Endothelial cell of umbilical vein (primary cell): Measurements from ENCODE around the gene PRDM12. TPM values are rescaled to one million over a fixed set of nuclear protein-coding genes. Genes with fewer than 3 reads are reported as not detected.

Experiments
- BruUV-seq: library from RNA; stranded (reverse); fragments of 400-500 nt; replicated peaks from 2 replicates; lab custom pipeline; 2021; lab: Mats Ljungman, UMichigan
- CTCF ChIA-PET: fragments of 300-600, 350-600 bp; sonication (Branson Sonifier 250); formaldehyde crosslinking; loops from one replicate; lab custom pipeline; 2021; ENCODE audit warnings: antibody characterized with exemption, inconsistent platforms; lab: Charles Lee
- POLR2A ChIA-PET: fragments of 300-600, 350-600 bp; sonication (Branson Sonifier 250); formaldehyde crosslinking; loops from one replicate; lab custom pipeline; 2021; ENCODE audit warnings: antibody characterized with exemption, inconsistent platforms; lab: Charles Lee
- DNase-seq: peaks from one replicate; pipeline ENCODE4 v3.0.0-alpha.2; 2011; ENCODE audit warnings: low read depth, low spot score
- FAIRE-seq: peaks from 2 replicates; lab custom pipeline; 2011; peaks lifted over from hg19 to GRCh38; lab: Jason Lieb, UNC
- H2AFZ ChIP-seq: 2 replicates; pipeline ENCODE4 v1.6.0; 2012; ENCODE audit warnings: low read depth, low read length, control low read depth, inconsistent platforms
- H3K27ac ChIP-seq: 2 replicates; pipeline ENCODE4 v1.5.1; 2011; ENCODE audit warnings: low read depth, mild to moderate bottlenecking, control low read depth, low read length, moderate library complexity; ENCODE audit not compliant: insufficient read depth
- H3K27me3 ChIP-seq, 2 experiments: 2 replicates each; pipeline versions ENCODE4 v1.6.0 to v1.6.1; 2011; ENCODE audit warnings: low read length in 2 of 2, mixed read lengths in 1 of 2; ENCODE audit not compliant: control insufficient read depth in 2 of 2, insufficient read depth in 2 of 2
- H3K36me3 ChIP-seq, 2 experiments: 2 replicates in 1 of 2; 3 replicates in 1 of 2; pipeline ENCODE4 v1.5.1; 2011; ENCODE audit warnings: low read length in 2 of 2, mild to moderate bottlenecking in 1 of 2, moderate library complexity in 1 of 2; ENCODE audit not compliant: control insufficient read depth in 2 of 2, insufficient read depth in 2 of 2; ENCODE audit errors: extremely low read depth in 1 of 2
- H3K4me1 ChIP-seq: 3 replicates; pipeline ENCODE4 v1.5.1; 2011; ENCODE audit warnings: mild to moderate bottlenecking, low read length; ENCODE audit not compliant: control insufficient read depth, insufficient read depth; ENCODE audit errors: extremely low read depth
- H3K4me2 ChIP-seq: 2 replicates; pipeline ENCODE4 v1.6.1; 2011; ENCODE audit warnings: low read length, control low read depth, mixed read lengths; ENCODE audit not compliant: insufficient read depth
- H3K4me3 ChIP-seq, 3 experiments: fragments of 200-600 bp in 1 of 3; sonication (generic), shearing (Covaris generic) in 1 of 3; replicated peaks in 1 of 3; 2 replicates each; pipeline ENCODE4 v1.5.1; 2011 to 2016; ENCODE audit warnings: control low read depth in 3 of 3, low read length in 3 of 3, mild to moderate bottlenecking in 2 of 3, inconsistent platforms in 1 of 3, low read depth in 1 of 3, moderate library complexity in 1 of 3; ENCODE audit not compliant: insufficient read depth in 1 of 3
- H3K79me2 ChIP-seq: 2 replicates; pipeline ENCODE4 v1.6.0; 2012; ENCODE audit warnings: low read length, inconsistent platforms; ENCODE audit not compliant: control insufficient read depth, insufficient read depth
- H3K9ac ChIP-seq: replicated peaks from 2 replicates; pipeline ENCODE3; 2011; ENCODE audit warnings: low read length, control low read depth; ENCODE audit not compliant: insufficient read depth; ENCODE audit errors: extremely low read depth
- H3K9me1 ChIP-seq: replicated peaks from 3 replicates; pipeline ENCODE4 v1.6.0; 2011; ENCODE audit warnings: mild to moderate bottlenecking, low read length; ENCODE audit not compliant: control insufficient read depth, insufficient read depth; ENCODE audit errors: extremely low read depth
- H3K9me3 ChIP-seq: replicated peaks from 2 replicates; pipeline ENCODE4 v1.5.1; 2012; ENCODE audit warnings: low read length, inconsistent platforms; ENCODE audit not compliant: control insufficient read depth, insufficient read depth
- H4K20me1 ChIP-seq: replicated peaks from 2 replicates; pipeline ENCODE3; 2011; ENCODE audit warnings: mild to moderate bottlenecking, low read length; ENCODE audit not compliant: control insufficient read depth, insufficient read depth; ENCODE audit errors: extremely low read depth
- CTCF ChIP-seq, 2 donors: IDR thresholded peaks; 1 replicate in 1 of 2; 2 replicates in 1 of 2; pipeline ENCODE4 v1.5.1; 2011; ENCODE audit warnings: low read length in 2 of 2, mild to moderate bottlenecking in 2 of 2, moderate library complexity in 2 of 2, control low read depth in 1 of 2, inconsistent platforms in 1 of 2, low read depth in 1 of 2; ENCODE audit not compliant: insufficient read depth in 1 of 2; ENCODE audit errors: extremely low read depth in 1 of 2
- EZH2 ChIP-seq: IDR thresholded peaks from 2 replicates; pipeline ENCODE4 v1.6.1; 2012; ENCODE audit warnings: borderline replicate concordance, low read depth, mild to moderate bottlenecking, moderate library complexity, low read length, inconsistent platforms; ENCODE audit not compliant: severe bottlenecking
- FOS ChIP-seq: IDR thresholded peaks from 2 replicates; pipeline ENCODE4 v1.6.1; 2011; ENCODE audit warnings: mild to moderate bottlenecking, low read length, moderate library complexity, borderline replicate concordance; ENCODE audit not compliant: insufficient read depth
- GATA2 ChIP-seq: IDR thresholded peaks from 2 replicates; pipeline ENCODE4 v1.7.0; 2011; ENCODE audit warnings: low read depth, mild to moderate bottlenecking, moderate library complexity, mixed read lengths, low read length; ENCODE audit not compliant: insufficient read length, insufficient read depth
- JUN ChIP-seq: IDR thresholded peaks from 2 replicates; pipeline ENCODE4 v1.6.1; 2011; ENCODE audit warnings: borderline replicate concordance, low read depth; ENCODE audit not compliant: insufficient read length, insufficient read depth
- MYC ChIP-seq: IDR thresholded peaks from one replicate; pipeline ENCODE4 v1.6.1; 2011; ENCODE audit warnings: mild to moderate bottlenecking, low read depth, low read length
- POLR2A ChIP-seq: IDR thresholded peaks from 2 replicates; pipeline ENCODE4 v1.6.1; 2012; ENCODE audit warnings: low read depth, mild to moderate bottlenecking, control low read depth, low read length
- POLR2AphosphoS5 ChIP-seq: IDR thresholded peaks from 2 replicates; pipeline ENCODE4 v1.6.1; 2012; ENCODE audit warnings: low read depth, mild to moderate bottlenecking, control low read depth, low read length, moderate library complexity; ENCODE audit not compliant: insufficient read depth
- dilution Hi-C: fragments of 300-500 bp; cut with MboI; formaldehyde crosslinking; loops from one replicate; pipeline ENCODE4 v1.15.0; 2019; ENCODE audit warnings: low sequenced_read_pairs; ENCODE audit not compliant: extremely low pct_ligation_motif_present
- intact Hi-C: fragments of 100-400 bp; cut with micrococcal nuclease; formaldehyde crosslinking; loops from one replicate; pipeline ENCODE4 v1.10.0; 2022
- polyA plus RNA-seq, 4 experiments: library from polyadenylated mRNA; depleted of rRNA in 3 of 4; stranded (reverse) in 3 of 4; unstranded in 1 of 4; fragments of >200 nt; gene quantifications; 2 replicates each; pipeline versions ENCODE4 v1.2.1 to v1.2.3, GENCODE V29; 2011 to 2012; ENCODE audit warnings: missing spikeins in 1 of 4
- total RNA-seq: library from RNA; stranded (reverse); gene quantifications from 2 replicates; pipeline ENCODE4 v1.2.3, GENCODE V29; 2021

PRDM12 gene
- total and polyA plus RNA-seq, 2 donors (not counting 3 experiments of a cell fraction or from before 2014, with no cell fraction given), result not detected

GRCh38 chr9:130689937-130690700 lies 25.7 kb downstream of the PRDM12 start:
- peak; percentile 75 for DNase-seq
- H3K9me3 ChIP-seq, result no peaks in the 10 kb centered on the region
- dilution Hi-C loops (loop anchor here (25.0 kb wide), 1 partner anchor 172 kb away; no protein-coding TSS in a partner anchor), intact Hi-C loops (no loop called here)
- no peak overlapping the region for H3K9ac ChIP-seq
- no peaks in the 10 kb centered on the region for H4K20me1 ChIP-seq
- peaks cover 2 to 3% of the 10 kb centered on the region in 2 experiments for H3K27me3 ChIP-seq
- peak; percentile 63 for FAIRE-seq
- H3K4me3 ChIP-seq, result no peak overlapping the region
- H2AFZ ChIP-seq, result peak overlapping the region; percentile 38
- no peaks in the 10 kb centered on the region for H3K9me1 ChIP-seq
- H3K79me2 ChIP-seq, result peaks cover 15% of the 10 kb centered on the region
- H3K4me2 ChIP-seq, result no peak overlapping the region
- ChIA-PET POLR2A (interaction anchor here (0.6 to 0.7 kb wide), 2 partner anchors 86 to 111 kb away, joined by 3 read pairs; partner anchors contain the start of gene FUBP3), CTCF (interaction anchor here (1.0 to 1.3 kb wide), 2 partner anchors 11 to 229 kb away, joined by 4 to 5 read pairs; no protein-coding TSS in a partner anchor)
- no TSS peak for BruUV-seq
- peaks cover 0 to under 1% of the 10 kb centered on the region in 2 experiments for H3K36me3 ChIP-seq
- TF ChIP-seq GATA2, result no peak
- peaks cover 9% of the 10 kb centered on the region for H3K4me1 ChIP-seq
- no peak overlapping the region for H3K27ac ChIP-seq

GRCh38 chr9:130692321-130692720 lies 27.9 kb downstream of the PRDM12 start:
- Histone ChIP-seq H3K4me3 (peak overlapping the region in 2 of 3 experiments; percentile 0 to 10), H3K4me1 (peaks cover 9% of the 10 kb centered on the region), H3K9me3 (no peaks in the 10 kb centered on the region), H4K20me1 (no peaks in the 10 kb centered on the region), H2AFZ (peak overlapping the region; percentile 88), H3K27me3 (peaks cover 0 to 3% of the 10 kb centered on the region in 2 experiments), H3K4me2 (peak overlapping the region; percentile 93), H3K79me2 (peaks cover 35% of the 10 kb centered on the region), H3K9me1 (no peaks in the 10 kb centered on the region), H3K36me3 (peaks cover 0 to 5% of the 10 kb centered on the region in 2 experiments), H3K27ac (no peak overlapping the region), H3K9ac (no peak overlapping the region)
- intact Hi-C loops, result no loop called here
- dilution Hi-C loops, result loop anchor here (25.0 kb wide), 1 partner anchor 170 kb away; no protein-coding TSS in a partner anchor
- FAIRE-seq (peak; percentile 79), DNase-seq (peak; percentile 57)
- ChIA-PET POLR2A (no interaction called here), CTCF (interaction anchor here (0.6 to 3.3 kb wide), 9 partner anchors 8 to 306 kb away, joined by 3 to 23 read pairs (median 7); no protein-coding TSS in a partner anchor)
- TF ChIP-seq FOS (no peak), CTCF (IDR thresholded peaks at IDR 0.05; ENCODE audit: extremely low read depth in 1 of 2, insufficient read depth in 1 of 2, low read depth in 1 of 2, low read length in 2 of 2) (peak; percentile 60 to 75), EZH2 (no peak), POLR2AphosphoS5 (no peak), JUN (no peak), POLR2A (no peak), GATA2 (no peak), MYC (no peak)
- no TSS peak for BruUV-seq
